ENCODE measurements around the gene F12.

The F12 gene

DNA sequence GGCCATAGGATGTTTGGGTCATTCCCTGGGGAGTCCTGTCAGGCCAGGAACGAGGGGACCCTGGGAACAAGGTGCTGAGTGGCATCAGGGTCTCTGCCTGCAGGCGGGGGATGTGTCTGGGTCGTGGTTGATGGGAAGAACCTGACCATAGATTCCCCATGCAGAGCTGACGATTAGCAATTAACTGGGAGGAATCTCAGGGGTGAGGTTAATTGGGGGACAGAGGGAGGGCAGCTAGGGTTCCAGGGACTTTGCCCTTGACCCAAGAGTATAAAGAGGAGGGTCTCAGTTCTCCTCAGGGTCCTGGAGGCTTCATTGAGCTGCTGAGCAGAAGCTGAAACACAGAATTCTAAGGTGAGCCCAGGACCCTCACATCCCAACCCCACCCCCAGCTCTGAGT lies 25.2 kb downstream of the F12 start, which contains the start of gene SLC34A1:
Gene SLC34A1, plus strand, starts transcription at position 301 of the 400 bp plus-strand sequence. CDS start 1,308 bp downstream, outside the sequence.
- H3K27me3 ChIP-seq (ENCODE audit: insufficient read depth, poor library complexity, severe bottlenecking) = no peaks in the 10 kb centered on the region
- no peaks in the 10 kb centered on the region for H3K36me3 ChIP-seq (ENCODE audit: low read depth)
- no peak for ATAC-seq (ENCODE audit: low read depth)
- peaks cover 11% of the 10 kb centered on the region for H3K4me1 ChIP-seq (ENCODE audit: insufficient read depth, poor library complexity, severe bottlenecking)
- DNase-seq (ENCODE audit: low spot score) = no peak
- TF ChIP-seq, protein P1, sequence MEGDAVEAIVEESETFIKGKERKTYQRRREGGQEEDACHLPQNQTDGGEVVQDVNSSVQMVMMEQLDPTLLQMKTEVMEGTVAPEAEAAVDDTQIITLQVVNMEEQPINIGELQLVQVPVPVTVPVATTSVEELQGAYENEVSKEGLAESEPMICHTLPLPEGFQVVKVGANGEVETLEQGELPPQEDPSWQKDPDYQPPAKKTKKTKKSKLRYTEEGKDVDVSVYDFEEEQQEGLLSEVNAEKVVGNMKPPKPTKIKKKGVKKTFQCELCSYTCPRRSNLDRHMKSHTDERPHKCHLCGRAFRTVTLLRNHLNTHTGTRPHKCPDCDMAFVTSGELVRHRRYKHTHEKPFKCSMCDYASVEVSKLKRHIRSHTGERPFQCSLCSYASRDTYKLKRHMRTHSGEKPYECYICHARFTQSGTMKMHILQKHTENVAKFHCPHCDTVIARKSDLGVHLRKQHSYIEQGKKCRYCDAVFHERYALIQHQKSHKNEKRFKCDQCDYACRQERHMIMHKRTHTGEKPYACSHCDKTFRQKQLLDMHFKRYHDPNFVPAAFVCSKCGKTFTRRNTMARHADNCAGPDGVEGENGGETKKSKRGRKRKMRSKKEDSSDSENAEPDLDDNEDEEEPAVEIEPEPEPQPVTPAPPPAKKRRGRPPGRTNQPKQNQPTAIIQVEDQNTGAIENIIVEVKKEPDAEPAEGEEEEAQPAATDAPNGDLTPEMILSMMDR (IDR thresholded peaks at IDR 0.05; ENCODE audit: poor library complexity, severe bottlenecking) = no peak
- no peak within 1 kb of the TSS for H3K4me3 ChIP-seq (ENCODE audit: severe bottlenecking)
- no peaks in the 10 kb centered on the region for H3K9me3 ChIP-seq (ENCODE audit: severe bottlenecking)
- H3K27ac ChIP-seq (ENCODE audit: poor library complexity, severe bottlenecking) = no peak within 1 kb of the TSS

DNA sequence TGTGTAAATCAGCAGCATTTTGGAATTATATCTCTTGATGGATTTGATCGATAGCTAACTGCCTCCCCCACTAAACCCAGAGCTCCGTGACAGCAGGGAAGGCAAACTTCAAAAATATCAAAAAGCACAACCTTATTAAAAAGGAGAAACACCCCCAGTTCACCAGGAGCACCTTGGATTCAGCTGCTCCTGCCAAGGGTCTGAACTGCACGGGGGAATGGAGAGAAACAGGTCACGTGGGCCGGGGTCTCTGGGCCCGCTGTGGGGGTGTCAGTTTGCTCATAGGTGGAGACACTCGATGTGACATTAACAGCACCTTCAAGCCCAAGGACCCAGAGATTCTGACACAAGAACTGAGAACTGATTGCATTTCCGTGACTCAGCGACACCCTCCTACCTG lies 26.2 kb downstream of the F12 start:
- Histone ChIP-seq H3K4me3 (ENCODE audit: severe bottlenecking) (no peak overlapping the region), H3K9me3 (ENCODE audit: severe bottlenecking) (no peaks in the 10 kb centered on the region), H3K27ac (ENCODE audit: poor library complexity, severe bottlenecking) (no peak overlapping the region), H3K4me1 (ENCODE audit: insufficient read depth, poor library complexity, severe bottlenecking) (peaks cover 1% of the 10 kb centered on the region), H3K27me3 (ENCODE audit: insufficient read depth, poor library complexity, severe bottlenecking) (no peaks in the 10 kb centered on the region), H3K36me3 (ENCODE audit: low read depth) (no peaks in the 10 kb centered on the region)
- TF ChIP-seq, protein P1 (IDR thresholded peaks at IDR 0.05; ENCODE audit: poor library complexity, severe bottlenecking) = no peak
- ATAC-seq (ENCODE audit: low read depth) = no peak
- no peak for DNase-seq (ENCODE audit: low spot score)

DNA sequence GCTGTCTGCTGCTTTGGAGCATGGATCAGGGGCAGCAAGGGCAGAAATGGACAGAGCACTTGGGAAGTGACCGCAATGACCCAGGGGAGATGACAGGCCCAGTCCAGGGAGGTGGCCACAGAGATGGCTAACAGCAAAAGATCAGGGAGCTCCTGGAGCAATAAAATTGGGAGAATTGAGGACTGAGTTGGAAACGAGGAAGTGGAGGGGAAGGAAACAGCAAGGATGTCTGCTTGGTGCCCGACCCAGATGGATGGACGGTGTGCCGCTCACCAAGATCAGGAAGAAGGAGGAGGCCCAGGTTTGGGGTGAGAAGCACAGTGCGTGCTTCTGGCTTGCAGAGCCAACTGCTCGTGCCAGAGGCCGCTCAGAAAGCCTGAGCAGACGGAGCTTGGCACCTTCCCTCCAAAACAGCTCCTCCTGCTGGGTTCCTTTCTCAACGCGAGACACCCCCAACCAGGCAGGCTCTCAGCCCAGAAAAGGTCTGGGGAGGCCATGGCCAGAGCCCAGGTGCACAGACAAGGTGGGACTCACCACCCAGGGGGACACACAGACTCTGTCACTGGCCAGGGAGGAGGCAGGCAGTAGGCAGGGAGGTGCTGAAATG lies 26.8 kb downstream of the F12 start:
- ATAC-seq (ENCODE audit: low read depth) (peak; percentile 15; the same call in 1 of the 3 replicates), DNase-seq (ENCODE audit: low spot score) (no peak)
- Histone ChIP-seq H3K4me1 (ENCODE audit: insufficient read depth, poor library complexity, severe bottlenecking) (no peaks in the 10 kb centered on the region), H3K36me3 (ENCODE audit: low read depth) (no peaks in the 10 kb centered on the region), H3K4me3 (ENCODE audit: severe bottlenecking) (no peak overlapping the region), H3K9me3 (ENCODE audit: severe bottlenecking) (no peaks in the 10 kb centered on the region), H3K27me3 (ENCODE audit: insufficient read depth, poor library complexity, severe bottlenecking) (no peaks in the 10 kb centered on the region), H3K27ac (ENCODE audit: poor library complexity, severe bottlenecking) (no peak overlapping the region)
- TF ChIP-seq, protein P1 (IDR thresholded peaks at IDR 0.05; ENCODE audit: poor library complexity, severe bottlenecking) = peak; percentile 32

DNA sequence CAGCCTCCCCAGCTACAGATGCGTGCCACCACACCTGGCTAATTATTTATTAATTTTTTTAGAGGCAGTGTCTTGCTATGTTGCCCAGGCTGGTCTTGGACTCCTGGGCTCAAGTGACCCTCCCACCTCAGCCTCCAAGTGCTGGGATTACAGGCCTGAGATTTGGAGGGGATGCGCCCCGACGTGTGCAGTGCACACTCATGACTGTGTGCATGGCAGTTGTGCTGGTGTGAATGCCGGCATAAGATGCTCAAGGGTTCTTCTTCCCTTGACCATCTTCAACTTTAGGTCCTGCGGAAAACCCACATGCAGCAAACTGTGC lies 28.6 kb downstream of the F12 start:
- no peaks in the 10 kb centered on the region for H3K9me3 ChIP-seq (ENCODE audit: severe bottlenecking)
- ATAC-seq (ENCODE audit: low read depth) = no peak
- no peaks in the 10 kb centered on the region for H3K36me3 ChIP-seq (ENCODE audit: low read depth)
- no peaks in the 10 kb centered on the region for H3K27me3 ChIP-seq (ENCODE audit: insufficient read depth, poor library complexity, severe bottlenecking)
- H3K27ac ChIP-seq (ENCODE audit: poor library complexity, severe bottlenecking) = no peak overlapping the region
- no peak overlapping the region for H3K4me3 ChIP-seq (ENCODE audit: severe bottlenecking)
- TF ChIP-seq, protein P1 (IDR thresholded peaks at IDR 0.05; ENCODE audit: poor library complexity, severe bottlenecking) = no peak
- no peaks in the 10 kb centered on the region for H3K4me1 ChIP-seq (ENCODE audit: insufficient read depth, poor library complexity, severe bottlenecking)
- DNase-seq (ENCODE audit: low spot score) = no peak
